LNCAP (cell line): ENCODE data around the gene RPL23.

ENCODE experiments used
- CTCF ChIP-seq: fragments of 450-650 bp; IDR thresholded peaks from 2 replicates; pipeline ENCODE4 v1.5.1; 2017; ENCODE audit warnings: mild to moderate bottlenecking

Gene RPL23

GRCh38 chr17:38850374-38850773, 3.1 kb downstream of the RPL23 start:
- no peak for TF ChIP-seq CTCF

- no peak for TF ChIP-seq CTCF
Measured at GRCh38 chr17:38848939-38849605, 4.4 kb downstream of the RPL23 start.

- no peak for TF ChIP-seq CTCF
Measured at GRCh38 chr17:38848557-38848891, 5.0 kb downstream of the RPL23 start.

- TF ChIP-seq CTCF, result no peak
Measured at GRCh38 chr17:38844261-38844757, 9.2 kb downstream of the RPL23 start.

- TF ChIP-seq CTCF, result no peak
Measured at GRCh38 chr17:38825762-38826247, 27.7 kb downstream of the RPL23 start.

GRCh38 chr17:38824899-38825761, 28.4 kb downstream of the RPL23 start, which contains the start of gene CWC25:
CWC25 (minus strand) TSS chr17:38825321; CDS start chr17:38825183, 138 bp downstream.
- no peak for TF ChIP-seq CTCF

- TF ChIP-seq CTCF, result no peak; the same call in 1 of the 2 replicates
Measured at GRCh38 chr17:38815576-38816193, 37.8 kb downstream of the RPL23 start.
